SH-SY5Y (cell line): ENCODE measurements around the gene ZGRF1.

ENCODE experiments used
- GATA2 ChIP-seq: IDR thresholded peaks from 2 replicates; pipeline ENCODE4 v1.6.1; 2011; ENCODE audit warnings: mild to moderate bottlenecking, low read depth, low read length
- GATA3 ChIP-seq: IDR thresholded peaks from 2 replicates; pipeline ENCODE4 v1.6.1; 2011; ENCODE audit warnings: low read depth, mild to moderate bottlenecking, low read length, moderate library complexity

DNA sequence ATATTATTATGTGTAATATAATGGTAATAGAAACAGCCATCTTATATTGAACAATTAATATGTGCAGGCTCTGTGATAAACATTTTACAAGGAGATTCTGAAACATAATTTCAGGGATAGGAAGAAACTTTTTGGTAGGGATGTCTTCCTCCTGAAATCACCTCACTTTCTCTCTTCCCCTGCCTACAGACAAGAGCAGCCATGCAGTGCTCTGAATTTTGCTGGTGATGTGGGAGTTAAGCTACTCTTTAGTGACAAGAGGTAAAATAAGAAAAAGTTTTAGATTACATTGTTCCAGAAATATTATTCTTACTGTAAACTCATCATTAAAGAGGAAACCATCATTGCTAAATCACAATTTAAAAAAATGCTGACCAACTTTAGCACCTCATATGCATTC, 36.4 kb upstream of the ZGRF1 start:
- TF ChIP-seq GATA2 = no peak
- no peak for TF ChIP-seq GATA3
